GM23338 (cell line): ENCODE data around the gene ULK4.

Experiments used
- CREB1 ChIP-seq: fragments of 250-450 bp; sonication (Bioruptor Pico); IDR thresholded peaks from 2 replicates; pipeline ENCODE4 v1.5.0; 2020; ENCODE audit warnings: low read depth, mild to moderate bottlenecking, moderate library complexity
- CTCF ChIP-seq, 2 experiments: fragments of 200-600 bp in 1 of 2; sonication (generic) in 1 of 2; conservative IDR thresholded peaks; 2 replicates each; pipeline versions ENCODE4 v1.5.1 to v1.6.1; 2016 to 2017; ENCODE audit warnings: antibody characterized with exemption in 2 of 2, low read depth in 2 of 2, mild to moderate bottlenecking in 2 of 2, moderate library complexity in 1 of 2
- ETS1 ChIP-seq: IDR thresholded peaks from 2 replicates; pipeline ENCODE4 v1.6.1; 2016; ENCODE audit warnings: antibody characterized with exemption
- EZH2 ChIP-seq: fragments of 200-600 bp; sonication (generic); IDR thresholded peaks from one replicate; pipeline ENCODE4 v1.8.0; 2017; ENCODE audit warnings: antibody characterized with exemption, mild to moderate bottlenecking, low read depth; ENCODE audit not compliant: unreplicated experiment
- EZH2phosphoT487 ChIP-seq: fragments of 200-600 bp; sonication (generic); IDR thresholded peaks from one replicate; pipeline ENCODE4 v1.8.1; 2018; ENCODE audit warnings: antibody characterized with exemption; ENCODE audit not compliant: unreplicated experiment
- JUNB ChIP-seq: IDR thresholded peaks from one replicate; pipeline ENCODE4 v1.6.1; 2016; ENCODE audit warnings: antibody characterized with exemption; ENCODE audit not compliant: unreplicated experiment
- POLR2AphosphoS5 ChIP-seq: IDR thresholded peaks from 2 replicates; pipeline ENCODE4 v1.6.1; 2016; ENCODE audit warnings: antibody characterized with exemption, low read depth
- REST ChIP-seq: IDR thresholded peaks from one replicate; pipeline ENCODE4 v1.6.1; 2018; ENCODE audit warnings: antibody characterized with exemption; ENCODE audit not compliant: unreplicated experiment
- STAT1 ChIP-seq: IDR thresholded peaks from one replicate; pipeline ENCODE4 v1.6.1; 2016; ENCODE audit warnings: antibody characterized with exemption; ENCODE audit not compliant: unreplicated experiment
- ZNF114 ChIP-seq: fragments of 250-450 bp; sonication (Bioruptor Pico); IDR thresholded peaks from 2 replicates; pipeline ENCODE4 v1.5.0; 2020; ENCODE audit warnings: mild to moderate bottlenecking, moderate library complexity
- ZNF331 ChIP-seq: fragments of 250-450 bp; sonication (Bioruptor Pico); IDR thresholded peaks from 2 replicates; pipeline ENCODE4 v1.5.0; 2020; ENCODE audit warnings: low read depth, mild to moderate bottlenecking, moderate library complexity

GRCh38 chr3:41502023-41502422, 459.9 kb downstream of the ULK4 start:
- TF ChIP-seq CTCF (conservative IDR thresholded peaks at IDR 0.05; ENCODE audit: low read depth in 2 of 2) = no peak
- TF ChIP-seq JUNB = no peak
- no peak for TF ChIP-seq POLR2AphosphoS5
- TF ChIP-seq EZH2 = no peak
- no peak for TF ChIP-seq REST
- no peak for TF ChIP-seq STAT1
- no peak for TF ChIP-seq CREB1 (CRISPR knock-in tag)
- TF ChIP-seq ETS1 = no peak
- no peak for TF ChIP-seq EZH2phosphoT487
- TF ChIP-seq ZNF114 (CRISPR knock-in tag) = no peak
- no peak for TF ChIP-seq ZNF331 (CRISPR knock-in tag)
